Measurements from ENCODE around the gene NFIL3. TPM values are rescaled to one million over a fixed set of nuclear protein-coding genes. Genes with fewer than 3 reads are reported as not detected.
A peak's percentile ranks its signal among the peaks of the same experiment; 100 is the strongest.

NFIL3 gene
- total RNA-seq, 2 donors from 2014 or later, result 13.7 to 32.5 TPM

- Histone ChIP-seq H3K27me3 (no peaks in the 10 kb centered on the region), H3K36me3 (no peaks in the 10 kb centered on the region), H3K4me1 (no peaks in the 10 kb centered on the region), H3K27ac (peak within 1 kb of the TSS; percentile 85), H3K4me3 (peak within 1 kb of the TSS; percentile 95), H3K9ac (ENCODE audit: low read depth in 2 of 2, low read length in 2 of 2) (peak within 1 kb of the TSS; percentile 68 to 98), H3K9me3 (no peaks in the 10 kb centered on the region)
- no peak for TF ChIP-seq CTCF (IDR thresholded peaks at IDR 0.05)
- peak; percentile 88 for DNase-seq
- intact Hi-C loops (cut with DNase I), result loop anchor here (5.0 kb wide), 1 partner anchor 56 kb away; no protein-coding TSS in a partner anchor
Measured at GRCh38 chr9:91361291-91362050, 62.2 kb downstream of the NFIL3 start, which contains the start of gene AUH. Gene AUH (minus strand): TSS chr9:91361918. CDS start chr9:91361889, 29 bp downstream.

GRCh38 chr9:91360551-91361290 lies 62.9 kb downstream of the NFIL3 start:
- Histone ChIP-seq H3K4me3 (peak overlapping the region; percentile 95), H3K9ac (ENCODE audit: low read depth in 2 of 2, low read length in 2 of 2) (peak overlapping the region; percentile 68 to 98), H3K27me3 (no peaks in the 10 kb centered on the region), H3K9me3 (no peaks in the 10 kb centered on the region), H3K36me3 (no peaks in the 10 kb centered on the region), H3K27ac (peak overlapping the region; percentile 85), H3K4me1 (no peaks in the 10 kb centered on the region)
- DNase-seq, result no peak
- no peak for TF ChIP-seq CTCF (IDR thresholded peaks at IDR 0.05)
- intact Hi-C loops (cut with DNase I), result loop anchor here (5.0 kb wide), 1 partner anchor 57 kb away; no protein-coding TSS in a partner anchor

DNA sequence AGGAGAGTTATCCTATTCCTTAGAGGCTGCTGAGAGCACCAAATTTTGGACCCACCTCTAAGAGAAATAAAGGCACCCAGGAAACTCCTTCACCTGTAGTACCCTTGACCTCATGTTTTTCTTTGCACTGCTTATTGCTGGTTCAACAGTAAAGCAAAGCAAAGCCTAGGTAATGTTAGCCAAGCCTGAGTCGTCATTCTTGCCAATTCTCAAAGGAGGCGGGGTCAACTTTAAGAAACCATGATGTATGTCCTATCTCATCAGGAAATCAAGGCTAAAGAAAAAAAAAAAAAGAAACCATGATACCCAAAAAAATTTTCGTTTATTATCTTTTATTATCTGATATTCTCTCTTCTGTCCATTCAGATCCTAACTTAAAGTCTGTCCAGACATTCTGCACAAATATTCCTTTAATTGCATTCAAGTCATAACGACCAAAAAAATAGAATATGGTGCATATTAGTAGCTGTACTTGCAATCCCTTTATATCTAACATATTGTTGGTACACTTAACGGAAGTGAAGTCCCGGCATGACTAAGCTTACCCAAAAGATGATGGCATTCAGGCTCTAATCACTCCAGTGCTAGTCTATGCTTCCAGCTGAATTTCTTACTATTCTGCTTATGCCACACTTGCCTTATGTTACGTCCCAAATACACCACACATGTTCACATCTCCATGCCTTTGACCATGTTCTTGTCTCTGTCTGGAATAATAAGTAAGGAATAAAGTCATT lies 63.7 kb downstream of the NFIL3 start:
- no peaks in the 10 kb centered on the region for H3K9me3 ChIP-seq
- peak overlapping the region; percentile 85 for H3K27ac ChIP-seq
- H3K27me3 ChIP-seq, result no peaks in the 10 kb centered on the region
- intact Hi-C loops (cut with DNase I), result loop anchor here (5.0 kb wide), 1 partner anchor 57 kb away; no protein-coding TSS in a partner anchor
- H3K4me1 ChIP-seq, result no peaks in the 10 kb centered on the region
- no peak for DNase-seq
- no peaks in the 10 kb centered on the region for H3K36me3 ChIP-seq
- H3K9ac ChIP-seq (ENCODE audit: low read depth in 2 of 2, low read length in 2 of 2), result peak overlapping the region in 1 of 2 donors; percentile 23
- no peak for TF ChIP-seq CTCF (IDR thresholded peaks at IDR 0.05)
- peak overlapping the region; percentile 95 for H3K4me3 ChIP-seq

GRCh38 chr9:91359083-91359482 lies 64.5 kb downstream of the NFIL3 start:
- H3K9me3 ChIP-seq, result no peaks in the 10 kb centered on the region

More at GRCh38 chr9:91359083-91359482, 64.5 kb downstream of the NFIL3 start:
- intact Hi-C loops (cut with DNase I), result no loop called here
- no peaks in the 10 kb centered on the region for H3K4me1 ChIP-seq
- no peak for TF ChIP-seq CTCF (IDR thresholded peaks at IDR 0.05)
- H3K27ac ChIP-seq, result no peak overlapping the region
- no peaks in the 10 kb centered on the region for H3K36me3 ChIP-seq
- no peaks in the 10 kb centered on the region for H3K27me3 ChIP-seq
- H3K9ac ChIP-seq (ENCODE audit: low read depth in 2 of 2, low read length in 2 of 2), result no peak overlapping the region
- no peak for DNase-seq
- H3K4me3 ChIP-seq, result no peak overlapping the region

Other genes with a start within 250 kb of the NFIL3 start
- 10 to 100 TPM; 21.5 to 47.6 TPM for gene AUH, start 61.9 kb downstream of the NFIL3 start, total RNA-seq